OCI-M1 (cell line): ENCODE data around the gene ULK3.

Experiments used
- DNase-seq: peaks from one replicate; lab custom pipeline; 2025; lab: John Stamatoyannopoulos, UW

ULK3 gene

GRCh38 chr15:74822233-74822632, 20.7 kb downstream of the ULK3 start:
- DNase-seq: no peak

GRCh38 chr15:74821790-74822158, 21.2 kb downstream of the ULK3 start:
- no peak for DNase-seq

GRCh38 chr15:74821091-74821789, 21.7 kb downstream of the ULK3 start:
- DNase-seq: peak; percentile 13

GRCh38 chr15:74820056-74820455, 22.9 kb downstream of the ULK3 start:
- no peak for DNase-seq

GRCh38 chr15:74817370-74817737, 25.6 kb downstream of the ULK3 start:
- no peak for DNase-seq

GRCh38 chr15:74816624-74817369, 26.2 kb downstream of the ULK3 start:
- DNase-seq: no peak

- DNase-seq: no peak
These were observed 27.0 kb downstream of the ULK3 start for GRCh38 chr15:74815961-74816360.

GRCh38 chr15:74815121-74815934, 27.6 kb downstream of the ULK3 start:
- no peak for DNase-seq

- no peak for DNase-seq
These were observed 30.4 kb downstream of the ULK3 start, which contains the start of gene LMAN1L for GRCh38 chr15:74812533-74812932. Gene LMAN1L, plus strand, starts transcription at chr15:74812835. Its CDS starts 20 bp downstream, at chr15:74812855.

- no peak for DNase-seq
These were observed 33.0 kb downstream of the ULK3 start for GRCh38 chr15:74809956-74810355.

- DNase-seq: no peak
These were observed 33.7 kb downstream of the ULK3 start for GRCh38 chr15:74809242-74809641.

- no peak for DNase-seq
These were observed 34.1 kb downstream of the ULK3 start for GRCh38 chr15:74808840-74809229.

- no peak for DNase-seq
These were observed 34.7 kb downstream of the ULK3 start for GRCh38 chr15:74808078-74808839.

- no peak for DNase-seq
These were observed 35.7 kb downstream of the ULK3 start for GRCh38 chr15:74807282-74807681.

- DNase-seq: no peak
These were observed 38.0 kb downstream of the ULK3 start for GRCh38 chr15:74804935-74805334.

- DNase-seq: no peak
These were observed 40.0 kb downstream of the ULK3 start for GRCh38 chr15:74802862-74803447.

- DNase-seq: no peak
These were observed 40.7 kb downstream of the ULK3 start for GRCh38 chr15:74802290-74802689.

- DNase-seq: no peak
These were observed 41.5 kb downstream of the ULK3 start for GRCh38 chr15:74801311-74801997.

- no peak for DNase-seq
These were observed 42.3 kb downstream of the ULK3 start for GRCh38 chr15:74800559-74801094.

- peak; percentile 87 for DNase-seq
These were observed 42.9 kb downstream of the ULK3 start for GRCh38 chr15:74799856-74800558.
